HG03095 (cell line): ENCODE results near the gene PCDHGC3.

Experiments
- ATAC-seq: cut with Tn5 transposase; IDR thresholded peaks from one replicate; pipeline ENCODE4 v1.9.1; 2021; ENCODE audit warnings: moderate library complexity; ENCODE audit not compliant: unreplicated experiment

The PCDHGC3 gene

DNA sequence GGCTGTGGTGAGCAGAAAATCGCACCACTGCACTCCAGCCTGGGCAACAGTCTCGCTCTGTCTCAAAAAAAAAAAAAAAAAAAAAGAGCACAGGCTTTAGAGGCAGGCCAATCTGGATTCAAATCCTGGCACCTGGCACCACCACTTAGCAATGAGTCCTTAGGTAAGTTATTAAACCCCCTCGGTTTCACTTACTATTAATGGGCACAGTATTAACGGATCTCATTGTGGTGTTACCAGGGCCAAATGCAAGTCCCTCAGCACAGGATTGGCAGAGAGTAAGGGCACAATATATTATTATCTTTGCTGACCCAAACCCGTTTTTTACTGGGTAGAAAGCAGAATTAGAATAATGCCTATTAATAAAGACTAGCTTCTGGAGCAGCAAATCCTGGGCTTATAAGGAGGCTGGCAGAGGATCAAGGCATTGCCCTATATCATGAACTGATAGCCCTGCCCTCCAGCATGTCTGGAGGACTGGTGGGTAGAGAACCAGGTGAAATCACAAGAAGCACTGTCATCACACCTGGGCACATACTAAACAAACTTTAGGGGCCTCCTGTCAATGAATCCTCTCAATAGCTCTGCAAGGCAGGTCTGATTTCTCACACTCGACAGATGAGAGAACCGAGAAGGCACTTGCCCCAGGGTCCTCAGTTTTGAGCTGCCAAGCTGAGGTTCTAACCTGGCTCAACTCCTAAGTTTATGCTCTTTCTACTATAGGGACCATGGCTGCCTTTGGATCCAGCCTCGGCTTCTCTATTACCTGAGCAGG, 30.8 kb downstream of the PCDHGC3 start:
- no peak for ATAC-seq

DNA sequence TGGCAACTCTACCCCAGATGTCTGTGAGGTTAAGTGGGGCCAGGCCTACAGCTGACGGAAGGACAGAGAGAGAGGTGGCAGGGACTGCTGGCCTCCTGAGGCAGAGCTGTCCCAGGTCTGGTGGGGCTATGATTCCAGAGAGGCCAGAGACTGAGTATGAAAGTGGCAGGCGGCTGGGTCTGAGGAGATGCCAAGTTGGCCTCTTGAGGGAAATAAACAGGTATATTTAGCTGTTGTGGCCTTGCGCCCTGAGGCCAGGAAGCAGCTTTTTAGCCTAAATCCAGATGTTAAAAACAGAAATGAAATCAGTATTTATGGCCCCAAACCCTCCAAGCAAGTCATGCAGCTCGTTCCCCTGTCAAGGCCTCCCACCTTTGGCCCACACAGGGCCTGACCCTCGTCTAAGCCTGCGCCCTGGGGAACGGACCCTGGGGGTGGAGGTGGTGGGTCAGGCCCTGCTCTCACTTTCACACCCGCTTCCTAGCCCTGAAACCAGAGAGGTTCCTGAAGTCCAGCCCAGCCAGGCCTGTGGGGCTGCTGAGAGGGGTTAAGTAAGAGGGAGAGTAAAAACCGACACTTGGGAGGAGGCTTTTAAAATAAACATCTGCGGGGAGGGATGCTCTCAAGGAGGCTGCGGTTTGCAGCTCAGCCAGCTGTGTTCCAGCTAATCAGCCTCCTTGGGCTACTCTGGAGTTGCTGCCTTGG, 31.8 kb downstream of the PCDHGC3 start:
- peak; percentile 41 for ATAC-seq

DNA sequence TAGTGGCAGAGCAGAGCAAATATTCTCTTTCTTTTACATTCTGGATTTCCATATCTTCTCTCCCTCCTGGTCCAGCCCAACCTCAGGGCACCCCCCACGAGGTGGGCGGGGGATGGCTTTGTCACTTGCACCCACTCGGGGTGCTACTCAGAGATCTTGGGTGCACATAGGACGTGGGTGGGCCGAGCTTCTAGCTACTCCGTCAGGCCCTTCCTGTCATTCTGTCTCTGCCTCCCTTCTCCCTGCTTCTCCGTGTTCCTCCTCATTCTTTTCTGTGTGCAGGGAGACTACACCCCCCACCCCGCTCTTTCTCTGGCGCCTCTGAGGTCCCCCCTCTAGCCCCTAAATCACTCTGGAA, 32.7 kb downstream of the PCDHGC3 start:
- ATAC-seq: no peak

DNA sequence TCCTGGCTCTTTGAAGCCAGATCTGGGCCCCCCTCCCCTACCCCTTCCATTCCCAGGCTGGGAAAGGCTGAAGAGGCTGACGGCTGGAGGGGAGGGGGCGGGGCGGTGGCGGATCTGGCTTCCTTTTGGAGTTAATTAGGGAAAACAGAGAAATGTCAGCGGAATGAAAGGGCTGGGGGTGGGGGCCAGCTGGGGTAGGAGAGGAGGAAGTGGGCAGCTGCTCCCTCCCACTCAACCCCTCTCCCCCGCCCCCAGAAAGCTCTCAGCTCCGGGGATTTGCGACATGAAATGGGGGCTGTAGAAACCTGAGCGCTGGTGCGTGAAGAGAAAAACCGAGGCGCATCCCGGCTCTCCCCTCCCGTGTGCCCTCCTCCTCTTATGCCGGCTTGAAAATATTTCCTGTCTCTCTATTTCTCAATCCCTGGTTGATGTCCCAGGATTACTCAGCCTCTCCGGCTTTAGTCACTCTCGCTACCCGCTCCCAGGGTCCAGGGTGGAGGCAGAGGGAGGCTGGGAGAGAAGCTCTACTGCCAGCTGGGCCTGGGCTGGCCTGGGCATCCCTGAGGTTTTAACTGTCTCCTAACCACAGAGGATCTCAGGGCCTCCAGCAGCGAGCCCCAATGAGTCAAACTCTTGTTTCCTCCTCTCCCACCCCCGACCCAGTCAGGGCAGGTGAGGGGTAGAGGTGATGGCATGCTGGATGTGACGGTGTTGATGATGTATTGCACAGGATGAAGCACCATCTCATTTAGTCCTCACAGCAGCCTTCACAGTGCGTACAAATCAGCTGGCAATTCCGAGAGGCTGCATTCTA, 33.2 kb downstream of the PCDHGC3 start:
- ATAC-seq: no peak

DNA sequence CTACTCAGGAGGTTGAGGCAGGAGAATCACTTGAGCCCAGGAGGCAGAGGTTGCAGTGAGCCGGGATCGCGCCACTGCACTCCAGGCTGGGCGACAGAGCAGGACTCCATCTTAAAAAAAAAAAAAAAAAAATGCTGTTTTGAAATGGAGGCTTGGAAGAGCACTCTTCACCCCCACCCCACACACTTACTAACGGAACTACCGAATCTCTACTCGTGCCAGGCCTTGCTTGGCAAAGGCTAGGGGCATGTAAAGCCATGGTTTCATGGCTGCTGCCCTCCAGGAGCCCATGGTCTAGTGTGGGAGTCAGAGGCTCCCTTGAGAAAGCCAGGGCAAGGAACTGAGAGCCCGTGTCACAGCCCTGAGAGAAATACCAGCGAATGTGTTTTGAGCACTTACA, 34.4 kb downstream of the PCDHGC3 start:
- no peak for ATAC-seq

DNA sequence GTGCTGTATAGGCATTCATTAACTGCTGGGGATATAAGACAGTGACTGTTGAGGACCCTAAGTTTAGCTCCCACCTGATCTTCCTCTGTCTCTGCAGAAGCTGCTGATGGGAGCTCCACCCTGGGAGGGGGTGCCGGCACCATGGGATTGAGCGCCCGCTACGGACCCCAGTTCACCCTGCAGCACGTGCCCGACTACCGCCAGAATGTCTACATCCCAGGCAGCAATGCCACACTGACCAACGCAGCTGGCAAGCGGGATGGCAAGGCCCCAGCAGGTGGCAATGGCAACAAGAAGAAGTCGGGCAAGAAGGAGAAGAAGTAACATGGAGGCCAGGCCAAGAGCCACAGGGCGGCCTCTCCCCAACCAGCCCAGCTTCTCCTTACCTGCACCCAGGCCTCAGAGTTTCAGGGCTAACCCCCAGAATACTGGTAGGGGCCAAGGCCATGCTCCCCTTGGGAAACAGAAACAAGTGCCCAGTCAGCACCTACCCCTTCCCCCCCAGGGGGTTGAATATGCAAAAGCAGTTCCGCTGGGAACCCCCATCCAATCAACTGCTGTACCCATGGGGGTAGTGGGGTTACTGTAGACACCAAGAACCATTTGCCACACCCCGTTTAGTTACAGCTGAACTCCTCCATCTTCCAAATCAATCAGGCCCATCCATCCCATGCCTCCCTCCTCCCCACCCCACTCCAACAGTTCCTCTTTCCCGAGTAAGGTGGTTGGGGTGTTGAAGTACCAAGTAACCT, 35.3 kb downstream of the PCDHGC3 start:
- ATAC-seq: no peak

DNA sequence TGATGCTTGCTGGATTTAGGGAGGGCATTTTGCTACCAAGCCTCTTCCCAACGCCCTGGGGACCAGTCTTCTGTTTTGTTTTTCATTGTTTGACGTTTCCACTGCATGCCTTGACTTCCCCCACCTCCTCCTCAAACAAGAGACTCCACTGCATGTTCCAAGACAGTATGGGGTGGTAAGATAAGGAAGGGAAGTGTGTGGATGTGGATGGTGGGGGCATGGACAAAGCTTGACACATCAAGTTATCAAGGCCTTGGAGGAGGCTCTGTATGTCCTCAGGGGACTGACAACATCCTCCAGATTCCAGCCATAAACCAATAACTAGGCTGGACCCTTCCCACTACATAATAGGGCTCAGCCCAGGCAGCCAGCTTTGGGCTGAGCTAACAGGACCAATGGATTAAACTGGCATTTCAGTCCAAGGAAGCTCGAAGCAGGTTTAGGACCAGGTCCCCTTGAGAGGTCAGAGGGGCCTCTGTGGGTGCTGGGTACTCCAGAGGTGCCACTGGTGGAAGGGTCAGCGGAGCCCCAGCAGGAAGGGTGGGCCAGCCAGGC, 36.1 kb downstream of the PCDHGC3 start:
- no peak for ATAC-seq

DNA sequence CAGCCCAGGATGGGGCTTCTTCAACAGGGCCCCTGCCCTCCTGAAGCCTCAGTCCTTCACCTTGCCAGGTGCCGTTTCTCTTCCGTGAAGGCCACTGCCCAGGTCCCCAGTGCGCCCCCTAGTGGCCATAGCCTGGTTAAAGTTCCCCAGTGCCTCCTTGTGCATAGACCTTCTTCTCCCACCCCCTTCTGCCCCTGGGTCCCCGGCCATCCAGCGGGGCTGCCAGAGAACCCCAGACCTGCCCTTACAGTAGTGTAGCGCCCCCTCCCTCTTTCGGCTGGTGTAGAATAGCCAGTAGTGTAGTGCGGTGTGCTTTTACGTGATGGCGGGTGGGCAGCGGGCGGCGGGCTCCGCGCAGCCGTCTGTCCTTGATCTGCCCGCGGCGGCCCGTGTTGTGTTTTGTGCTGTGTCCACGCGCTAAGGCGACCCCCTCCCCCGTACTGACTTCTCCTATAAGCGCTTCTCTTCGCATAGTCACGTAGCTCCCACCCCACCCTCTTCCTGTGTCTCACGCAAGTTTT, 36.7 kb downstream of the PCDHGC3 start:
- ATAC-seq: no peak

DNA sequence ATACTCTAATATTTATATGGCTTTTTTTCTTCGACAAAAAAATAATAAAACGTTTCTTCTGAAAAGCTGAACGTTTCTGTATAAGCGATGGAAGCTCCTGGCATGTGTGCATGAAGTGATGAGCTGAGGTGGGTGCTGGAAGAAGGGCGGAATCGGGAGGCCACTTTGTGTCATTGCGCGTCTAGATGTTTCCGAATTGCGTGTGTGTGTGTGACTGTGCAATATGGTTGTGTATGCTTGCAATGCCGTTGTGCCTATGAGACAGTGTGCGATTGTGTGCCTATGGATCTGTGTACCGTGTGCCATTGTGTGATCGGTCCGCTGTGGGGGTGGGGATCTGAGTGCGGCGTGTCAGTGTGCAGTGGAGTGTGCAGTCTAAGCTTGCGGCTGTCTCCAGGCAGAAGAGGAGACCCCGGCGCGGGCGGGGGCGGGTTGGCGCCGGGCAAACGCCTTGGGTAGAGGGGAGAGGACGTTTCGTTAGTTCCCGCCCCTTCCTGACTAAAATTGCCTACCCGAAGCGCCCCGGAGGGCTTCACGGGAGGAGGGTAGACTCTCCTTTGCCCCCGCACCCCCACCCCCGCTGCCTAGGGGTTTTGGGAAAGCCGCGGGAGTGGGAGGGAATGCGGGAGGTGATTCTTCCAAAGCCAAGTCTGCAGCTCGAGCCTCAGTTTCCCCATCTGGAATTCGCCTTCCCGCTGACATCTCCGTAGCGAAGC, 37.3 kb downstream of the PCDHGC3 start:
- ATAC-seq: no peak

DNA sequence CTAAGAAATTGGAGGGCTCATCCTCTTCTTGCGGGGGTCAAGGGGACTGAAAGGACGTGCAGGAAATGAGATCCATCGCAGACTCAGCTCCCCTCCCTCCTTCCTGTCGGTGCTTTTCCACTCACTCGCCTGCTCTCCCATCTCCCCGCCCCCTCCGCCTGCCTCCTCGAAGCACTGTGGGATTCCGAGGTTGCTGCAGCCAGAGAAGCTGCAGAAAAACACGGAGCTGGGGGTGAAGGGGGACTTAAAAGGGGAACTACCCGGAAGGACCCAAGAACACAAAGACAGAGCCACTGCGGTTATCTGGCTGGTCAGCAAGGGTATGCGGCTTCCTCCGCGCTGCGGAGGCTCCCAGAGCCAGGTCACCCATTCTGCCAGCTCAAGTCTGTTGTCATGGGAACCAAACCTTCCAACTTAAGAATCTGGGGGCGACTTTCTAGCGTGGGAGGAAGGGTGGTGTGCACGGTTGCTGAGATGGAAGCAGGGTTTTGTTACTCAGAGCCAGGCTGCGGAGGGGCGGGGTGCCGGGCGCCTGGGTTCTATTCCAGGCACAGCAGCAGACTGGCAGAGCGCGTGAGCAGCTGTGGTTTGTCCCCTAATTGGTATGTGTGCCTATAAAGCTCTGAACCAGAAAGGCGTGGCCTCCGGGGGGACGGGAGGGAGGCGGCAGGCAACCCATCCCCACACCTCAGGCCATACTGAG, 38.0 kb downstream of the PCDHGC3 start:
- no peak for ATAC-seq

DNA sequence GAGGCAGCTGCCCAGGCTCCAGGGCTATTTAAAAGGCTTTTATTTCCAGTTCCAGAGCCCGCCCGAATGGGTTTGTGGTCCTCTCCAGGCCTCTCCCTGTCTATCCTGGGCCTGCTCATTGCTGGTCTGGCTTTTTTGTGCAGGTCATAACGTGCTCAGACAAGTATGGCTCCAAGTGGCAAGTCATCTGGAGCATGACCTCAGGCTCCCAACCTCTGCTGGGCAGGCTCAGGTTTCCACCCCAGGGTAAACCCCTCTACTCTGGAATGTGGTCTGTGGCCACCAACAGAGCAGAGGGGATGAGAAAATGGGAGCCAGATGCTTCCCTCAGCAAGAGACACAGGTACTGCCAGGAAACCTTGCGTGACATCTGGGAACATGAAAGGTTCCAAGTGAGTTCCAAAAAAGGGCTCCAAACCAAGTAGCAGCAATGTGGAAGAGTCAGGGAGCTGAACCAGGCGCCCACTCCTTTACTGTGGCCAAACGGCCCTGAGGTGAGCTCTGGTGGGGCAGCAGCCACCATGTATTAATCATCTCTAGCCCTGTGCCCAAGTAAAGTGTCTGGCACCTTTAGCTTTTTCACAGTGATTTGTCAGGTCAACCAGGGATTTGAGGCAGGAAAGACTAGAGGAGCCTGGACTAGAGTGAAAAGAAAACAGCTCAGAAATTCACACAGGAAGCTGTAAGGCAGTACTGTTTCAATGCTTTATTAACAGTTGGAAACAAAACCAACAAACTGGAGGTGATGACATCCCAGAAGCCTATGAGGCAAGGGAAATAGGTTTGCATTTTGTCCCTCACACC, 38.8 kb downstream of the PCDHGC3 start:
- ATAC-seq: no peak

DNA sequence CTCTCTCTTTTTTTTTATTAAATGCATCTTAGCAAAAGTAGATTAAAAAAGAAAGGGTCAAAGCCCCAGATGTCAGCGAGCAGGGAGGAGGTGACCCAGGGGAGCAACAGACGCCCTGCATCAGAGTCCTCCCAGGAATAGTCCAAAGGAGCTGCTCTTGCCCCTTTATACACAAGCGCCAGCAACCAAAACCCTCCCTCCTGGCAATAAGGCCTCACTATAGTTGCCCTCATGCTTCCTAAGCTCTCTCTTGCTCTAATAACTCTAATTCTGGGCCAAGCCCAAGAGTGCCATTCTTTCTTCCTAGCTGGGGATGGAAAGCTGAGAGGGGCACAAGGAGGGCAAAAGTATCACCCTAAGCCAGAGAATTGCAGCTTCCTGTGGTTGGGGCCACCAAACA, 39.4 kb downstream of the PCDHGC3 start:
- ATAC-seq: no peak

DNA sequence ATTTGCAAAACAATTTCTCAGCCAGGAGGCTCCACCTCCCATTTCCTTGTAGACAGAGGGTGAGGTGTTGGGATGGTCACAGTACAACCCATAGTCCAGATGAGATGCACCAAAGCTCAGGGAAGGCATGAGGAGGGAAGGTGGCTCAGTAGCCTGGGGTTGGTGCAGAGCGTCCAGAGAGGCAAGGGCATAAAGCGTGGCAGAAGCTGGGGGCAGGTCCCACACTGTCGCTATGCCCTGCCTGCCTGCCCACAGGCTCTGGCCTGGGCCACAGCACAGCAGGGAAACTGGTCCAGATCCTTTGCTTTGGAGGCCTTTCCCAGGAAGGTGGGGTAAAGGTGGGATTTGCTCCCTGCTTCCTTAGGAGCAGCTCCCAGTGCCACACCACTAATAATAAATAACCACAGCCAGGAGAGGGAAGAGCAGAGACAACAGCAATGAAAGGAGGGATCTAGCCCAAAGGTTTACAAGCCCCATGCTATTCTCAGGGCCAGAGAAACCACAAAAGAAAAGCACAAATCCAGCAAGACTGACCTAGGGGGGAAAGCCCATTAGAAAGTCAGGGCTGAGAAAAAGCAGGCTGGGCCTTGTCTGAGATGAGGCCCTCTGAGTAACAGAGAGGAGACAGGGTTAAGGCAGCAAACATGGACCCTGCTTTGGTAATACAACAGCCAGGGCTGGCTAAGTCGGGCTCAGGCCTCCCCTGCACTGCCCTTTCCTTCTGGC, 40.3 kb downstream of the PCDHGC3 start:
- no peak for ATAC-seq

DNA sequence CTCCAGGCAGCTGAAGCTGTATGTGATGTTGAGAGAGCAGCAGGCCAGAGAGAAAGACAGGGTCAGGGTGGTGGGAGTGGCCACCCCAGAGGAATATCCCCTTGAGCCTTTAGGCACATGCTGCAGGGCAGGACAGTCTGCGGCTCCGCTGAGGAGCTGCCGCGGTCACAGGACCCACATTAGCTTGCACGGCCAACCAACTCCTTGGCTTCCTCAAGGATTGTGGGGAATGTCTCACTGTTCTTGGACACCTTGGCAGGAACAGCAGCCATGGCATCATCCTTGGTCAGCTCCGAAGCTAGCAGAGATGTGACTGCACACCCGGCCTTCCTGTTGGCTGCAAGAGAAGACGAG, 40.9 kb downstream of the PCDHGC3 start:
- ATAC-seq: no peak

DNA sequence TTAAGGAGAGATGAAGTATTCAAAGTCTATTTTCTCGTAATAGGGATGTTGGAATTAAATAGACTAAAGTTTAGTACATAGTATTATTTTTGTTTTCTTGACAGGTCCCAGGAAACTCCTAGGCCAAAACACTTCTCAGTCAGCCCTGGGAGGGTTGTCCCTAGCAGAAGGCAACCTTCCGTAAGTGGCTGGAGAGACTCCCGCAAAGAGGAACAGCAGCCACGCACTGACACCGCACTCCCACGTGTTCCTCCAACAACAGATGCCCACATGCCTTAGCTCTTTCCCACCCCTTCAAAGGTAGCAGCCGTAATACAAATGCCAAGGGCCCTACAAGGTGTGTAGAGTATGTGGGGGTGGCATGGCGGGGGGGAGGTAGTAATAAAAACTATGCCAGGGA, 41.5 kb downstream of the PCDHGC3 start:
- ATAC-seq: no peak

DNA sequence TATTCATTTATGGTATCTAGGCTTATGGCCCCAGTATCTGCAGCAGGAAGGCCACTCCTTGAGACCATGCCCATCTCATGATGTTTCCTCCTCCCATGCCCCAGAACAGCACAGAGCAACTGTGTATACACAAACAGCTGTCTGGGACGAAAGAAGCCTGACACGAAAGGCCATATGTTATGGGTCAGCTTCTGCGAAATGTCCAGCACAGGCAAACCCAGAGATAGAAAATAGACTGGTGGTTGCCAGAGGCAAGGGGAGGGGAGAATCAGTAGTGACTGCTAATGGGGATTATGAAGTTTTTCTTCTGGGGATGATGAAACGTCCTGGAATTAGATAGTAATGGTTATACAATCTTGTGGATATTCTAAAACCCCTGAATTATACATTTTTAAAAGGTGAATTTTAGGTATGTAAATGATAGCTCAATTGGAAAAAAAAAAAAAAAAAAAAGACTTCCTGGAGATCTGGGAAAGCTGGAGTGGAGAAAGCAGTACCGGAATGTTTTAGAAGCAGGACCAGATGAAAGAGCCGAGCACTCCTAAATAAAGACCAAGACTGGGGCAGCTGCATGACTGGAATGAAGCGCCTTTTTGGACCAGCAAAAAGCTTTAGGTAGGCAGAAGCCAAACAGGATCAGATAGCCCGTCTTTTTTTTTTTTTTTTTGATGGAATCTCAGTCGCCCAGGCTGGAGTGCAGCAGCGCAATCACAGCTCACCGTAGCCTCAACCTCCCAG, 42.3 kb downstream of the PCDHGC3 start:
- ATAC-seq: no peak

DNA sequence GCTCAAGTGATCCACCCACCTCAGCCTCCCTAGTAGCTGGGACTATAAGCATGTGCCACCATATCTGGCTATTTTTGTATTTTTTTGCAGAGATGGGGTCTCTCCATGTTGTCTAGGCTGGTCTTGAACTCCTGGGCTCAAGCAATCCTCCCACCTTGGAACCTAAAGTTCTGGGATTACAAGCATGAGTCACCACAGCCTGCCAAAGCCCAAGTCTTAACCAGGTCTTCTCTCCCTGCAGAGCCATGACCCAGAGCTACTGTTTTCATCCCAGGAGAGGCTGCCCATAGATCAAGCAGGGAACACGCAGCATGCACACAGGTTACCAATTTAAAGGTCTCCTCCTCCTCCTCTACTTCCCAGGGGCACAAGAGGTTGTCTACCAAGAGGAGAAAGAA, 42.9 kb downstream of the PCDHGC3 start:
- ATAC-seq: no peak
